Lower leg skin (tissue), 3 donors: Measurements from ENCODE around the gene SIL1.

Source experiments
- CTCF ChIP-seq, 3 donors: fragments of 450-650 bp; IDR thresholded peaks; one replicate each; pipeline ENCODE4 v1.5.1; 2016; ENCODE audit warnings: antibody characterized with exemption in 3 of 3, mild to moderate bottlenecking in 3 of 3, moderate library complexity in 2 of 3
- POLR2A ChIP-seq, 2 donors: fragments of 450-650 bp; IDR thresholded peaks; one replicate each; pipeline ENCODE4 v1.6.1; 2016 to 2017; ENCODE audit warnings: antibody characterized with exemption in 2 of 2, mild to moderate bottlenecking in 1 of 2, moderate library complexity in 1 of 2

GRCh38 chr5:139186752-139187326 is 11.3 kb downstream of the SIL1 start:
- TF ChIP-seq POLR2A (IDR thresholded peaks at IDR 0.05) (no peak), CTCF (IDR thresholded peaks at IDR 0.05) (no peak)
